GM21381 (cell line): Measurements from ENCODE around the gene DNAH2.

ENCODE experiments used
- ATAC-seq: cut with Tn5 transposase; IDR thresholded peaks from one replicate; pipeline ENCODE4 v1.9.1; 2021; ENCODE audit warnings: mild to moderate bottlenecking, moderate library complexity; ENCODE audit not compliant: unreplicated experiment

DNAH2 gene

DNA sequence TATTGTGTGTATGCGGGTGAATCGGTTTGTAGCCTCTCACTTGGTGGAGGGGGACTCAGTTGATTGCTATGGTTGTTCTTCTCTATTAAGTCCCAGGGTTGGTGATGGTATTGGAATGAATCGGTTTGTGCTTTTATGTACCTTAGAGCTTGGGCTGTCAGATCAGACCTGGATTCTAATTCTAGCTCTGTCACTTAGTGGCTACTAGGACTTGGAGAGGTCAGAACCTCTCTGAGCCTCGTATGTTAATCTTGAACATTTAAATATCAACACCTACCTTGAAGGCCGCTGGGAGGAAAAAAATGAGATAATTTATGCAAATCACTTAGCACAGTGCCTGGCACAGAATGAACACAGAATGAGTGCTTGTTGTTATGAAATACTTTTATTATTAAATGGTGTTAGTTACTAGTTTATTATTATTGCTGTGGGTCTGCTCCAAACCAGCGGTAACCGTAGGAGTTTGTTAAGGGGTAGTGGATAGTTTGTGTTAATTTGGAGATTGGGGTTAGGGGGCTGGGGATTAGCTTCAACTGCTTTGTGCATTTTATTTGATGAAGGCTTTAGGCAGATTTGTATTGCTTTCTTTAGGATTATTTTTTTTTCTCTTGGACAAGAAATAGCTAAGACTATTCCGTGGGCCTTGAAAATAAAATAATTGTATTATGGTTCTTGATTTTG is 120.0 kb downstream of the DNAH2 start:
- ATAC-seq: no peak

DNA sequence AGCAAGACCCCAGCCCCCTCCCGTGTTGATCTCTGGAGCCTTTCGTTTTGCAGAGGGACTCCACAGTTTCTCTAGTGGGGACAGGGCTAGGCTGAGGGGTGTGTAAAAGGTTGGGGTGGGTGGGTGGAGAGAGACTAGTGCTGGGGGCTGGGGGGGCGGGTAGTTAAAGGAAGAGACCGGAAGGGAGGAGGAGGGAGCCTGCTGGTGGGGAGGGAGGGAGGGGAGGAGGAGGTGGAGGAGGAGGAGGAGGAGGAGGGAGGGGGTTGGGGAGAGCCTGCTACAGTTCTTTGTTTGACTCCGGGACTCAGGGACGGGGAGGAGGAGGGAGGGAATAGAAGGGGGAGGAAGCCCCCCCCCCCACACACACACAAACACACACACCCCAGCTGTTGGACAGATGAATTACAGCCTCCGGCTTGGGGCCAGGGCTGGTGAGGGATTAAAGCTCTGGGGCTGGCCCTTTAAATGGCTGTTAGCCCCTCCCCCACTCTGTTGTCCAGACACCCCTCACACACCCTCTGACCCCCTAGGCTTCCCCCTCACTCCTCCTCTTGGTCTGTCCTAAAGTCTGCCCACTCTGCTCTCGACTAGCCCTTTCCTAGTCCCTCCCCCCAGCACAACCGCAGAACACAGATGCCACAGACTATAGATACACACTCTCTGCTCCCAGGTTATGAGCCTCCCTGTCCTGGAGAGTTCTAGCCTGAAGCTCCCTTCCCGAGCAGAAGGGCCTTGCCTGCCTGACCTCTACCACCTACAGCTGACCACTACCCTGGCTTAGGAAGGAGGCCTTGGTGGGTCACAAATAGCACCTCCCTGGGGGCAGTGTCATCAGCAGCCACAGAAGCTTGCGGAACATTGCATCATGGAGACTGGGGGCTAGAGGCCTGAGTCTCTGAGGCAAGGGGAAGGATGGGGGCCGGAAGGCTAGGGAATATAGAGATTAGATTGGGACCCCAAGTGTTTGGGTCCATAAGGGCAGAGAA is 120.8 kb downstream of the DNAH2 start:
- no peak for ATAC-seq

DNA sequence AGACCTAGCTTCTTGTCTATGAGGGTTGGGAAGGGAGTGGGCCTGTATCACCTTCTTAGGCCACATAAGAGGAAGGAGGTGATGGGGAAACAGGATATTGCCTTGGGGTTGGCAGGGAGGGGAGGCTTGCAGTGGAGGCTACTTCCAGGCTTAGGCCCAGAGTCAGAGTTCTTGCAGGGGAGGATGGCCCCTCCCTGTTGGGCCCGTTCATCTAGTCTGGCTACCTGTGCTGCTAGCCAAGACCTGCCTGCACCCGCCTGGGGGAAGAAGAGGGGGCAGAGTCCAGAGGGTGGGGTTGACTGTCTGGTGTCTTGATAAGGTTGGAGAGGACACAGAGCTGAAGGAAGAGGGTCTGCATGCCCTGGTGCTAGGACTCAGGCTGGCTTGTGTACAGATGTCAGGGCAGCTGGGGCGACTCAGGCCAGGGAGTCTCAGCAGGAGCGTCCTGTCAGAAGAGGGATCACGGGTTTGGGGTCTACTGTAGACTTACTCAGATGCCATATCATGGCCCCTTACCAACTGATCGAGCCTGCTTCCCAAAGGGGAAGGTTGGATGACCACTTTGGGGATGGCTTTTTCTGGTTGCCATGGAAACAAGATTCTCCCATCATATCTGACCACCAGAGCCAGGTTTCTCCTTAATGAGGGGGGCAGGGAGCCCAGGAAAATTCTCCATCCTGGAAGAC is 121.8 kb downstream of the DNAH2 start:
- no peak for ATAC-seq

DNA sequence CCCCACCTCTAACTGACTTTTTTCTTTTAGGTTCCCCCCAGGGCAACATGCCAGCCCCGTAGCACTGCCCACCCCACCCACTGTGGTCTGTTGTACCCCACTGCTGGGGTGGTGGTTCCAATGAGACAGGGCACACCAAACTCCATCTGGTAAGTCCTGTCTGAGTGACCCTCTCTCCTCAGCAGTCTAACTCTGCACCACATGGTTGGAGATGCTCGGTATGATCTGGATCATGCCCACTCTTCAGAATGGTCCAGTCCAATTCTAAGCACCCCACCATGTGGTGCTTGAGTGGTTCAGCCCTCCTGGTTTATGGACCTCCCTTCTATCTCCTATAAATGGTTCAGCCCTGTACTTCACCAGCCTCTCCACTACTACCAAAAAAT is 122.3 kb downstream of the DNAH2 start:
- ATAC-seq: no peak

DNA sequence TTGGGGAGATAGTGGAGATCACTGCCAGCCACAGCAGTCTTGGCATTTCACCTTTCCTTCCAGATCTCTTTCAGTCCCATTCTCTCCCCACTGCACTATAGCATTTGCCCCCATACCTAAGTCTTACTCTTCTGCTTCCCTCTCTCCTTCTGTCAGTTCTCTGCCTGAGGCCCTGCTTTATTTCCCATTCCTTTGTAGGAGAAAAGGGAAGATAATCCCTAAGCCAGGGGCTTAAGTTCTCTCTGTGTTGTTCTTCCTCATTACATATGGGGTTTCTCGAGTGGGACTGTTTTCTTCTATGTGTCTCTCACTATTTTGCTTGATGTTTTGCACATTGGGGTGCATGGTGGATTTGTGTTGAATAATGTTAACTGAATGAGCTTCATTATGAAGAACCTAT is 122.9 kb downstream of the DNAH2 start:
- ATAC-seq: no peak

DNA sequence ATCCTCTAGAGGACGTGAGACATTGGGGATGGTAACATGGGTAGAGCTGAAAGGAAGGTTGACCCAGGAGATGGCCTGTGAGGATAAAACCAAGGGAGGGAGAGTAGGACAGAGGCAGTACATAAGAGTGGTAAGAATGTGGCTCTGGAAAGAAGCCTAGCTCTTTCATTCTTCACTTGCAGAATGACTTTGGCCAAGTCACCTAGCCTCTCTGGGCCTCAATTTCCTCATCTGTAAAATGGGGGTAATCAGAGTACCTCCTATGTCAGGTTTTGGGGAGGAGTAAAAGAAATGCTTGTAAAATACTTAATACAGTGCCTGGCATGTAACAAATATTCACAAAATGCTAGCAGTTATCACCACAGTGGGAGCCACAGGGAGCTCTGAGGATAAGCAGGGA is 123.3 kb downstream of the DNAH2 start:
- ATAC-seq: no peak

DNA sequence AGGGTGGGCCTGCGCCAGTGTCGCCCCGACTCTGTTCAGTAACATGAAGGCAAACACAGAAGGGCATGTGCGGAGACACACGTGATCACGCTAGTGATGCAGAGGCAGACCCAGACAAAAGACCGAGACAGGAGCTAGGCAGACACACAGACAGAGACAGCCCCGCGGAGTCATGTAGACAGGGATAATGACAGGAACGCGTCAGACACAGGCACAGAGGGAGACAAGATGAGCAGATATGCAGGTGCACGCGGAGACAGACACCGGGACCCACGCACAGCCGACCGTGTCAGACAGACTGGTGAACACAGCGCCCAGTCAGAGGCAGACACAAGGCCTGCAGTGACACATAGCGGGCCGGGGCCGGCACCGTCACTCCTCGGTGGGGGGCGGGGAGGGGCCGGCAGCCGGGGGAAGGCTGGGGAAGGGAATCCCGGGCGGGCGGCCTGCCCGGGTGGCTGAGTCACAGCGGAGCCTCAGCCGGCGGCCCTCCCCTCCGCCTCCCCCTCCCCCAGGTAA is 123.9 kb downstream of the DNAH2 start:
- no peak for ATAC-seq

DNA sequence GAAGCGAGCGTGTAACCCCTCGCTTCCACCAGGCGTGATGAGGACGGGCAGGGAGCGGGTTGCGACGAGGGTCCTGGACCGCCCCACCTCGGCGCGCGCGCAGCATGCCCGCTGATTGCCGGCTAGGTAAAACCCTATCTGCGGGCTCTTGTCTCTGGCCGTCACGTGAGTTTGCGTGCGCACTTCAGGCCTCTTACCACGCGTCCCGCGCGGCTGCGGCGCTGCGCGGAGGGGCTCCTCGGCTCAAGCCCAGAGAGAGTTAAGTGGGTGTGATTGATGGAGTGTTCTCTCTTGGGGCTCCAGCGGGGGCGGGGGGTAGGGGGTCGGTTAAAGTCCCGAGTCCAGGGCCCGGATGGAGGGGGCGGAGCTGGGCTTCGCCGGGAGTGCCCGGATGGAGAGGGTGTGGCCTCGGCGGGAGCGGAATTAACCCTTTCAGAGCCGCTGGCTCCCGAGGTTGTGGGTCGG is 124.4 kb downstream of the DNAH2 start:
- no peak for ATAC-seq

DNA sequence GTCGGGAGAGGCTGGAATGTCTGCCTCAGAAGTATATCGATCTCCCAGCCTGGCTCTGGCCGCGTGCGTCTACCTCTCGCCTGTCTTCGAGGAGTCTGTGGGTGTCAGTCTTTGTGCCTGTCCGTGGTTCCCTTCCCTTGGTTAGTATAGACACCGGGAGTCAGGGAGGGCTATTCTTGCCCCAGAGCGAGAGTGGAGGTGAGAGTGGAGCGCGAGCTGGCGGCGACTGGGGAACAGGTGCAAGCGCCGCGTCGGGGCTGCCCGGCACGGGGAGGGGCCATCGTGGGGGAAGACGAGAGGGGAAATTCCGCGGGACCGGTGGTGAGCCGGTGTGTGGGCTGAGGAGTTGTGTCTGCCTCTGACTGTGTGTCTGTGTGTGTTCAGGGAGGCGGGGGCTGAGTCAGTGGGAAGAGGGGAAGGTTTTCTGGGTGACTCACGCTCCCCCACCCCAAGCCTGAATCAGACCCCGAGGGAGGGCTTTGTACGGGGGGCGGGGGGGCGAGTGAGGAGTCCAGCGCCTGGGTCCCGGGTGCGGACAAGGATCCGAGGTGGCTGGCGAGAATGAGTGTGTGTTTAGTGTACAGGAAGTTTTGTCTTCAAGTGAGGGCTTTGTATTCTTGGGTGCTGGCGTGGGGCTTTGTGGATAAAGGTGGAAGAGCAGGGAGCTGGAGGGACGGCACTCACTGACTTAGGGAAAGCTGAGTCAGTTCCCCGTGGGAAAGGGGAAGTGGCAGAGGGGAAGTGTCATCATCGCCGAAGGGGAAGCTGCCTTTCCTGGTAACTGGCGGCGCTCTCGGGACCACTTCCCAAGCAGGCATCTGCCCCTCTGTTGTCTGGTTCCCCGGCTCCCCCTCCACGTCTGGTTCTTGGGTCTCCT is 125.1 kb downstream of the DNAH2 start:
- no peak for ATAC-seq

DNA sequence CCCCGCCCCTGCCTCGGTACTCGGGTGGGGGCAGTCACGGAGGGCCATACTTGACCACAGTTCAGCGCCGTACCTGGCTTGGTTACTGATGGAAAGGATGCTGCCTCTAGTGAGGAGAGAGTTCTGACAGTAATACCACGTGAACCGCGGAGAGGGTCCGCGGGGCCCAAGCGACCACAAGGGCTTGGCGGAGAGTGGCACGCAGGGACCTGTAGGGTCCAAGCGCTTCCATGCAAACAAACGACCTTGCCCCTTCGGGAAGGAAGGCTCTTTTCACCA is 125.7 kb downstream of the DNAH2 start:
- no peak for ATAC-seq

DNA sequence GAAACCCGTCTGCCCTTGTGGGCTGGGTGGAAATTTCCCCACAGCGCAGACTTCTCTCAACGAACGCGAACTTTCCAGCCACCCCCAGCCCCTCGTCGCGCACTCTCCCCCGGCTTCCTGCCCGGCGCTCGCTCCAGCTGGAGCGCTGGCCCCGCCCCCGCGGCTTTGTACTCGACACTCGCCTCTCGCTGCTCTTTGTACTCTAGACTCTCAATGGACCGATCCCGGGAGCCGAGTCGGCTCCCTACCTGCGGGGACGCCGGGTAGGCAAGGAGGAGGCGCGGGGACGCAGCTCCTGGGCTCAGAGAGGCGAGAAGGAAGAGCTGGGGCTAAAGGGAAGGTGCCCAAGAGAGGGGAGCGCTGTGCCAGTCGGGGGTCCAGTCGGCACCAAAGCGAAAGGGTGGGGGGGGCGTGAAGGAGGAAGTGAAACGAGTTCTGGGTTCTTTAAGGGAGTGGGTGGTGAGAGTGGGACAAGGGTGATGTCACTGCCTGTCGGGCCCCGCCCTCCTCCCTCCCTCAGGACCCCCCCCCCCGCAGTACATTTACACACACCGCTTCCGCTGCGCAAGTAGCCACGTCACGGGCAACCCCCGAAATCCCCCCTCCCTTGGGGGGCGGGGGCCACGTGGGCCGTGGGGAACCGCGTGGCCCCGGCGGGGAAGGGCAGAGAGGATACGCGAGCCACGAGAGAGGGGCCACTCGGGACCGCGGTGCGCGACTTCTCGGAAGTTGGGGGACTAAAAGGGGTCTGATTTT is 126.2 kb downstream of the DNAH2 start:
- ATAC-seq: peak; percentile 25

DNA sequence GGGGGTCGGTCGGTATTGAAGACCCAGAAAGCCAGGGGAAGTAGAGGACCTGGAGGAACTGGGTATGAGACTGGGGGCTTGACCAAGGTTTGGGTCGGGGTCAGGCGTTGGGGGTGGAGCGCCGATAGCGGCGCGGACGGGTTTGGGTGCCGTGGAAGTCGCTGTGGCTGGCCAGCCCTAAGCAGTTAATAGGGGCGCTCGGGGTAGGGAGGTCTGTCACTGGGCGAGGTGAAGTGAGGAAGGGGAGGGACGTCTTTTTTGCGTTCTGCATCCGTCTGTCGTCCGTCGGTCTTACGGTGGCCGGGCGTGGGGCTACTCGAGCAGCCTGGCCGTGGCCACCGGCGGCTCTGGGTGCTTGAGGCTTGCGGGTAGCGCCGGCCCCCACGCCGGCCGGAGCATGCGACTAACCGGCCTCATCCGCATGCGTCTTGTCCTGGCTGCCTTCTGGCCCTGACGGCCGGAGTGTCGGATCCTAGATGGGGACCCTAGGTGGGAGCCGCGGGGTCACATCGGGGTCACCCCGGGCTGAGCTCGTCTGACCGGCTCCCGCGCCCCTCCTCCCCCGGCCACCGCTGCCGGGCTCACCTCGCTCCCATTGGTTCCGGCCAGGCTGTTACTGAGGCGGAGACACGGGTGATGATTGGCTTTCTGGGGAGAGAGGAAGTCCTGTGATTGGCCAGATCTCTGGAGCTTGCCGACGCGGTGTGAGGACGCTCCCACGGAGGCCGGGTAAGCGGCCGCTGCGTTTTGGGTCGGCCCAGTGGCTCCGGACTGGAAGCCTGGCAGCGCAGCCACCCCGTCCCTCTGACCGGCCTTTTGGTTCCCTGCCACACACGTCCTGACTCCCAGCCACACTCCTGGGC is 127.0 kb downstream of the DNAH2 start:
- ATAC-seq: peak; percentile 41

DNA sequence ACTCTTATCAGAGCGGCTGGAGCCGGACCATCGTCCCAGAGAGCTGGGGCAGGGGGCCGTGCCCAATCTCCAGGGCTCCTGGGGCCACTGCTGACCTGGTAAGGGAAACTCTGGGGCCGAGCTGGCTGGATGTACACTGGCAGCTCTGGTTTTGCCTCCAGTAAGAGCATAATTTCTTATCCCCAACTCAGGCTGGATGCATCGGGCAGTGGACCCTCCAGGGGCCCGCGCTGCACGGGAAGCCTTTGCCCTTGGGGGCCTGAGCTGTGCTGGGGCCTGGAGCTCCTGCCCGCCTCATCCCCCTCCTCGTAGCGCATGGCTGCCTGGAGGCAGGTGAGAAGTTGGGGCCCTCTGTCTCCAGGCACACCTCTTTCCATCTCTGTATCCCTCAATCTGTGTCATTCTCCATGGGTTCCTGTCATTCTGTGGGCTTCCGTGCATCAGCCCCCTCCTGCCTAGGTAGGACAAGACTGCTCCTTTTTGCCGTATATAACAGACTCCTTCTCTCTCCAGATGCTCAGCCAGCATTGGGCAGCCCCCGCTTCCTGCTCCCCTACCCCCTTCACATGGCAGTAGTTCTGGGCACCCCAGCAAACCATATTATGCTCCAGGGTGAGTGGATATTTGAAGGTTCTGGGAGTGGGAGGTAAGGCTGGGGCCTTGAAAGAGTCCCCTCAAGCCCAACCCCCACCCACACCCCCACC is 128.0 kb downstream of the DNAH2 start:
- ATAC-seq: no peak

DNA sequence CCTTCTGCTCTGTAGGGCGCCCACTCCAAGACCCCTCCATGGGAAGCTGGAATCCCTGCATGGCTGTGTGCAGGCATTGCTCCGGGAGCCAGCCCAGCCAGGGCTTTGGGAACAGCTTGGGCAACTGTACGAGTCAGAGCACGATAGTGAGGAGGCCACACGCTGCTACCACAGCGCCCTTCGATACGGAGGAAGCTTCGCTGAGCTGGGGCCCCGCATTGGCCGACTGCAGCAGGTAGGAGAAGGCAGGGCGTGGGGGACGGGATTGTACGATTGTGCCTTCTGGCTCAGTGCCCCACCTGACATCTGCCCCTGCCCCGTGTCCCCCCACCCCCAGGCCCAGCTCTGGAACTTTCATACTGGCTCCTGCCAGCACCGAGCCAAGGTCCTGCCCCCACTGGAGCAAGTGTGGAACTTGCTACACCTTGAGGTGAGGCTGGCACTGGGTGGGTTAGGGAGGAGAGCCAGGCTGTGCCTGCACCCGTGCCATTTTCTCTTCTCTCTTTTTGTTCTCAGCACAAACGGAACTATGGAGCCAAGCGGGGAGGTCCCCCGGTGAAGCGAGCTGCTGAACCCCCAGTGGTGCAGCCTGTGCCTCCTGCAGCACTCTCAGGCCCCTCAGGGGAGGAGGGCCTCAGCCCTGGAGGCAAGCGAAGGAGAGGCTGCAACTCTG is 128.7 kb downstream of the DNAH2 start:
- no peak for ATAC-seq

DNA sequence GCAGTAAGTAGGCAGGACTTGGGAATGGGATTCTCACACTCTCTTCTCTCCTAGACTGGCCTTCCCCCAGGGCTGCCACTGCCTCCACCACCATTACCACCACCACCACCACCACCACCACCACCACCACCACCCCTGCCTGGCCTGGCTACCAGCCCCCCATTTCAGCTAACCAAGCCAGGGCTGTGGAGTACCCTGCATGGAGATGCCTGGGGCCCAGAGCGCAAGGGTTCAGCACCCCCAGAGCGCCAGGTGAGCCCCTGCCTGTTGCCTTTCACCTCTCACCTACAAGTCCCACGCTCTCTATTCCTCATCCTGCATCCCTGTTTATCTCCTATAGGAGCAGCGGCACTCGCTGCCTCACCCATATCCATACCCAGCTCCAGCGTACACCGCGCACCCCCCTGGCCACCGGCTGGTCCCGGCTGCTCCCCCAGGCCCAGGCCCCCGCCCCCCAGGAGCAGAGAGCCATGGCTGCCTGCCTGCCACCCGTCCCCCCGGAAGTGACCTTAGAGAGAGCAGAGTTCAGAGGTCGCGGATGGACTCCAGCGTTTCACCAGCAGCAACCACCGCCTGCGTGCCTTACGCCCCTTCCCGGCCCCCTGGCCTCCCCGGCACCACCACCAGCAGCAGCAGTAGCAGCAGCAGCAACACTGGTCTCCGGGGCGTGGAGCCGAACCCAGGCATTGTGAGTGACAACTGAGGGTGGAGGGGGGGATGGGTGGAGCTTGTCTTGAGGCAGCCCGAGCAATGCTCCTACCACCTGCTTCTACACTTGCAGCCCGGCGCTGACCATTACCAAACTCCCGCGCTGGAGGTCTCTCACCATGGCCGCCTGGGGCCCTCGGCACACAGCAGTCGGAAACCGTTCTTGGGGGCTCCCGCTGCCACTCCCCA is 129.5 kb downstream of the DNAH2 start:
- ATAC-seq: no peak

DNA sequence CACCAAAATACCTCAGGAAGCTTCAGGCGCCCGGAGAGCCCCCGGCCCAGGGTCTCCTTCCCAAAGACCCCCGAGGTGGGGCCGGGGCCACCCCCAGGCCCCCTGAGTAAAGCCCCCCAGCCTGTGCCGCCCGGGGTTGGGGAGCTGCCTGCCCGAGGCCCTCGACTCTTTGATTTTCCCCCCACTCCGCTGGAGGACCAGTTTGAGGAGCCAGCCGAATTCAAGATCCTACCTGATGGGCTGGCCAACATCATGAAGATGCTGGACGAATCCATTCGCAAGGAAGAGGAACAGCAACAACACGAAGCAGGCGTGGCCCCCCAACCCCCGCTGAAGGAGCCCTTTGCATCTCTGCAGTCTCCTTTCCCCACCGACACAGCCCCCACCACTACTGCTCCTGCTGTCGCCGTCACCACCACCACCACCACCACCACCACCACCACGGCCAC is 130.6 kb downstream of the DNAH2 start:
- no peak for ATAC-seq

DNA sequence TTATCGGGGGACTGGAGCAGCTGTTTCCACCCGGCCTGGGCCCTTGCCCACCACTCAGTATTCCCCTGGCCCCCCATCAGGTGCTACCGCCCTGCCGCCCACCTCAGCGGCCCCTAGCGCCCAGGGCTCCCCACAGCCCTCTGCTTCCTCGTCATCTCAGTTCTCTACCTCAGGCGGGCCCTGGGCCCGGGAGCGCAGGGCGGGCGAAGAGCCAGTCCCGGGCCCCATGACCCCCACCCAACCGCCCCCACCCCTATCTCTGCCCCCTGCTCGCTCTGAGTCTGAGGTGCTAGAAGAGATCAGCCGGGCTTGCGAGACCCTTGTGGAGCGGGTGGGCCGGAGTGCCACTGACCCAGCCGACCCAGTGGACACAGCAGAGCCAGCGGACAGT is 131.2 kb downstream of the DNAH2 start:
- no peak for ATAC-seq
